ENCODE results near the gene PRSS48. TPM values are rescaled to one million over a fixed set of nuclear protein-coding genes. Genes with fewer than 3 reads are reported as not detected.

Gene PRSS48
- polyA plus RNA-seq, 1 donor from 2014 or later: not detected

DNA sequence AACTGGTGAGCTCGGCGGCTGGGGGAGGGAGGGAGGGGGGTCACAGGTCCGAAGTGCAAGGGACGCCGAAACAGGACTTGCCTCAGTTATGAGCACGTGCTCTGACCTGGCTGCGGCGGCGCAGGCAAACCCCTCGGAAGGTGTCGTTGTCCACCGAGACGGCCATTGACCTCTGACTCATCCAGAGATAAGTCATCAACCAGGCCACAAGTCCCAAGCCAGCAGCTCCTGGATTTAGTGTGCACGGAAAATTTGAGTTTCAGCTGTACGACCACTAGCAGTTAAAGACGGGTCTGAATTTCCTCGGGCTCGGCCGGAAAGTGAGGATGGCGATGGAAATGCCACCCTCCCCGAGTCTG, 47.8 kb downstream of the PRSS48 start:
- Histone ChIP-seq H4K20me1 (ENCODE audit: insufficient read depth) (no peaks in the 10 kb centered on the region), H3F3A (ENCODE audit: insufficient read depth, low read length, poor library complexity, severe bottlenecking) (no peaks in the 10 kb centered on the region), H3K79me2 (replicated peaks; ENCODE audit: insufficient read depth, low read length) (no peaks in the 10 kb centered on the region), H2AFZ (ENCODE audit: low read depth, low read length) (no peak overlapping the region), H3K9me2 (ENCODE audit: insufficient read depth, low read length) (no peaks in the 10 kb centered on the region), H3K4me2 (ENCODE audit: low read length) (no peak overlapping the region), H3K4me3 (ENCODE audit: low read length) (peak overlapping the region; percentile 71), H3K36me3 (ENCODE audit: insufficient read depth, low read length) (no peaks in the 10 kb centered on the region), H3K27me3 (ENCODE audit: insufficient read depth, low read depth, low read length) (peaks cover 39% of the 10 kb centered on the region), H3K27ac (ENCODE audit: low read length) (no peak overlapping the region), H3K9me3 (ENCODE audit: low read length) (no peaks in the 10 kb centered on the region), H3K9ac (ENCODE audit: low read length) (peak overlapping the region; percentile 61)
- no peak for TF ChIP-seq MXI1 (conservative IDR thresholded peaks at IDR 0.05; ENCODE audit: poor library complexity, severe bottlenecking)
- TF ChIP-seq SMC3 (conservative IDR thresholded peaks at IDR 0.05; ENCODE audit: poor library complexity): no peak
- no peak for TF ChIP-seq EZH2 (IDR thresholded peaks at IDR 0.05; ENCODE audit: borderline replicate concordance, insufficient read depth, low read length, poor library complexity, severe bottlenecking)
- TF ChIP-seq RAD21 (conservative IDR thresholded peaks at IDR 0.05): no peak
- TF ChIP-seq CTCF (IDR thresholded peaks at IDR 0.05; ENCODE audit: poor library complexity, severe bottlenecking): no peak
- no peak for TF ChIP-seq POLR2AphosphoS5 (IDR thresholded peaks at IDR 0.05)
- TF ChIP-seq REST (IDR thresholded peaks at IDR 0.05; ENCODE audit: borderline replicate concordance): no peak
- TF ChIP-seq TAF1 (IDR thresholded peaks at IDR 0.05; ENCODE audit: low read depth): no peak
- no peak for TF ChIP-seq EP300 (conservative IDR thresholded peaks at IDR 0.05; ENCODE audit: poor library complexity, severe bottlenecking)

- H4K20me1 ChIP-seq (ENCODE audit: insufficient read depth): no peaks in the 10 kb centered on the region
- H3K79me2 ChIP-seq (replicated peaks; ENCODE audit: insufficient read depth, low read length): no peaks in the 10 kb centered on the region
- no peak within 1 kb of the TSS for H3K27ac ChIP-seq (ENCODE audit: low read length)
- H3K9me2 ChIP-seq (ENCODE audit: insufficient read depth, low read length): no peaks in the 10 kb centered on the region
- H3K9ac ChIP-seq (ENCODE audit: low read length): peak within 1 kb of the TSS; percentile 61
- no peaks in the 10 kb centered on the region for H3F3A ChIP-seq (ENCODE audit: insufficient read depth, low read length, poor library complexity, severe bottlenecking)
- H3K36me3 ChIP-seq (ENCODE audit: insufficient read depth, low read length): no peaks in the 10 kb centered on the region
- H3K9me3 ChIP-seq (ENCODE audit: low read length): no peaks in the 10 kb centered on the region
- peak within 1 kb of the TSS; percentile 59 for H3K4me2 ChIP-seq (ENCODE audit: low read length)
- peak within 1 kb of the TSS; percentile 21 for H2AFZ ChIP-seq (ENCODE audit: low read depth, low read length)
- H3K27me3 ChIP-seq (ENCODE audit: insufficient read depth, low read depth, low read length): peaks cover 39% of the 10 kb centered on the region
- TF ChIP-seq CTCF (IDR thresholded peaks at IDR 0.05; ENCODE audit: poor library complexity, severe bottlenecking) (no peak), EP300 (conservative IDR thresholded peaks at IDR 0.05; ENCODE audit: poor library complexity, severe bottlenecking) (no peak), MXI1 (conservative IDR thresholded peaks at IDR 0.05; ENCODE audit: poor library complexity, severe bottlenecking) (no peak), TAF1 (IDR thresholded peaks at IDR 0.05; ENCODE audit: low read depth) (no peak), SMC3 (conservative IDR thresholded peaks at IDR 0.05; ENCODE audit: poor library complexity) (peak; percentile 26)
- H3K4me3 ChIP-seq (ENCODE audit: low read length): peak within 1 kb of the TSS; percentile 71
Observed at GRCh38 chr4:151325111-151325948, 48.4 kb downstream of the PRSS48 start, which contains the start of gene SH3D19. SH3D19 (minus strand) TSS chr4:151325605; CDS start chr4:151325352, 253 bp downstream.

All from neural cell (in vitro differentiated cells).